ENCODE measurements around the gene RILPL2.

The RILPL2 gene

GRCh38 chr12:123393747-123394146, 42.7 kb downstream of the RILPL2 start:
- peak; percentile 57 for DNase-seq (ENCODE audit: low read depth)
- no peak overlapping the region for H3K4me3 ChIP-seq (ENCODE audit: control insufficient read depth, low read depth, low read length)
- no peak for TF ChIP-seq CTCF (conservative IDR thresholded peaks at IDR 0.05; ENCODE audit: control insufficient read depth, insufficient read depth, low read depth, low read length)

- H3K4me3 ChIP-seq (ENCODE audit: control insufficient read depth, low read depth, low read length), result no peak overlapping the region
- no peak for TF ChIP-seq CTCF (conservative IDR thresholded peaks at IDR 0.05; ENCODE audit: control insufficient read depth, insufficient read depth, low read depth, low read length)
- DNase-seq (ENCODE audit: low read depth), result no peak
Observed at GRCh38 chr12:123391546-123392343, 44.7 kb downstream of the RILPL2 start.

- no peak for DNase-seq (ENCODE audit: low read depth)
- H3K4me3 ChIP-seq (ENCODE audit: control insufficient read depth, low read depth, low read length), result peak overlapping the region; percentile 58
- no peak for TF ChIP-seq CTCF (conservative IDR thresholded peaks at IDR 0.05; ENCODE audit: control insufficient read depth, insufficient read depth, low read depth, low read length)
Observed at GRCh38 chr12:123390498-123391426, 45.7 kb downstream of the RILPL2 start.

GRCh38 chr12:123389560-123390351, 46.7 kb downstream of the RILPL2 start:
- no peak for TF ChIP-seq CTCF (conservative IDR thresholded peaks at IDR 0.05; ENCODE audit: control insufficient read depth, insufficient read depth, low read depth, low read length)
- no peak for DNase-seq (ENCODE audit: low read depth)
- peak overlapping the region; percentile 58 for H3K4me3 ChIP-seq (ENCODE audit: control insufficient read depth, low read depth, low read length)

GRCh38 chr12:123388951-123389559, 47.4 kb downstream of the RILPL2 start:
- no peak for DNase-seq (ENCODE audit: low read depth)
- no peak for TF ChIP-seq CTCF (conservative IDR thresholded peaks at IDR 0.05; ENCODE audit: control insufficient read depth, insufficient read depth, low read depth, low read length)
- no peak overlapping the region for H3K4me3 ChIP-seq (ENCODE audit: control insufficient read depth, low read depth, low read length)

All from fibroblast of mammary gland (primary cell).